HG03558 (cell line): ENCODE measurements around the gene CTSH.

ENCODE experiments used
- ATAC-seq: cut with Tn5 transposase; IDR thresholded peaks from one replicate; pipeline ENCODE4 v1.9.1; 2021; ENCODE audit warnings: moderate number of reproducible peaks; ENCODE audit not compliant: unreplicated experiment; ENCODE audit errors: extremely low read depth

CTSH gene, protein sequence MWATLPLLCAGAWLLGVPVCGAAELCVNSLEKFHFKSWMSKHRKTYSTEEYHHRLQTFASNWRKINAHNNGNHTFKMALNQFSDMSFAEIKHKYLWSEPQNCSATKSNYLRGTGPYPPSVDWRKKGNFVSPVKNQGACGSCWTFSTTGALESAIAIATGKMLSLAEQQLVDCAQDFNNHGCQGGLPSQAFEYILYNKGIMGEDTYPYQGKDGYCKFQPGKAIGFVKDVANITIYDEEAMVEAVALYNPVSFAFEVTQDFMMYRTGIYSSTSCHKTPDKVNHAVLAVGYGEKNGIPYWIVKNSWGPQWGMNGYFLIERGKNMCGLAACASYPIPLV

GRCh38 chr15:78944669-78945407, at the start of gene CTSH:
TSS of gene CTSH (minus strand) at chr15:78945046. CDS start at chr15:78944981, 65 bp downstream.
- no peak for ATAC-seq

DNA sequence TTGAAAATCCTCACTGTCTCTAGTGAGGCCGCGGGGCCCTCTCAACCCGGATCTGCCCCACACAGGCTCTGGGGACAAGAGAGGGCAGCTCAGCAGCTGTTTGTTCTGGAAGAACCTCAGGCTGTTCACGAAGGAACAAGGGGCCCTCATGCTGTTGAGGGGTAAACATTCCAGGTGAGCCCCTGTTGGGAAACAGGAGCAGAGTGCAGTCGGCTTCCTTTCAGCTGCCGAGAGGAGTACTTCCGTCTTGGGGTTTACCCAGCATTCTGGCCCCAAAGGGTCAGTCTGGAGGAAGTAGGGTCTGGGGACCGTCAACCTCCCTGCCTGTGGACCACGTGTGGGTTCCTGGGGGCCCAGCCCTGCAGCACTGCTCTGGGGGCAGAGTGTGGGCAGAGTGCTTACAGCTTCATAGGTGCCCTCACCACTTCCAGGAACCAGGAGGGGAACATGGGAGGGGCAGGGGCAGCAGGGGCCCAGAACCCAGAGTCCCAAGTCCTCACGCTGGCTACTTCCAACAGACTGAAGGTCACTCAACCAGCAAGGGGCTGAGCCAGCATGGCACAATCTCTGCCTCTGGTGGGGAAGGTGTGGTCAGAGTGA, 49.2 kb upstream of the CTSH start:
- no peak for ATAC-seq

GRCh38 chr15:78993257-78993930, 48.5 kb upstream of the CTSH start:
- ATAC-seq = no peak

- ATAC-seq = no peak
Measured at GRCh38 chr15:78992416-78993256, 47.8 kb upstream of the CTSH start.

DNA sequence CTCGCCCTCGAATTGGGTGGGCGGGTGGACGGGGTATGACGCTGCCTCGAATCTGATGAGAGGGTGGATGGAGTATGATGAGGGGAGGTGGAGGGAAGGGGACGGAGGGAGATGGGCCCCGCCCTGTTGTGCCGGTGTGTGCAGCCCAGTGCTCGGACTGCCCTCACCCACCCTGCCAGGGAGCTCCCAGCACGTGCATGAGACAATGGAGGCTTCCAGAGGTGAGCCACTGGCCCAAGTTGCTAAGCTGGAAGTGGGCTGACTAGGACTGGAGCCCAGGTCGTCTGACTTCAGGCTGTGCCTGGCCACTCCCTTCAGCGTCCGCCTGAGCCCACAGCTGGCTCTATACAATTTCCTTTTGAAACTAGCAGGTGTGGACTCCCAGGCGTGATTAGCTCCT, 47.0 kb upstream of the CTSH start:
- no peak for ATAC-seq

GRCh38 chr15:78991476-78991875, 46.6 kb upstream of the CTSH start:
- no peak for ATAC-seq

GRCh38 chr15:78990278-78990677, 45.4 kb upstream of the CTSH start:
- no peak for ATAC-seq

- ATAC-seq = no peak
Measured at GRCh38 chr15:78989701-78990240, 44.9 kb upstream of the CTSH start.

- ATAC-seq = no peak
Measured at GRCh38 chr15:78988361-78988911, 43.6 kb upstream of the CTSH start.

DNA sequence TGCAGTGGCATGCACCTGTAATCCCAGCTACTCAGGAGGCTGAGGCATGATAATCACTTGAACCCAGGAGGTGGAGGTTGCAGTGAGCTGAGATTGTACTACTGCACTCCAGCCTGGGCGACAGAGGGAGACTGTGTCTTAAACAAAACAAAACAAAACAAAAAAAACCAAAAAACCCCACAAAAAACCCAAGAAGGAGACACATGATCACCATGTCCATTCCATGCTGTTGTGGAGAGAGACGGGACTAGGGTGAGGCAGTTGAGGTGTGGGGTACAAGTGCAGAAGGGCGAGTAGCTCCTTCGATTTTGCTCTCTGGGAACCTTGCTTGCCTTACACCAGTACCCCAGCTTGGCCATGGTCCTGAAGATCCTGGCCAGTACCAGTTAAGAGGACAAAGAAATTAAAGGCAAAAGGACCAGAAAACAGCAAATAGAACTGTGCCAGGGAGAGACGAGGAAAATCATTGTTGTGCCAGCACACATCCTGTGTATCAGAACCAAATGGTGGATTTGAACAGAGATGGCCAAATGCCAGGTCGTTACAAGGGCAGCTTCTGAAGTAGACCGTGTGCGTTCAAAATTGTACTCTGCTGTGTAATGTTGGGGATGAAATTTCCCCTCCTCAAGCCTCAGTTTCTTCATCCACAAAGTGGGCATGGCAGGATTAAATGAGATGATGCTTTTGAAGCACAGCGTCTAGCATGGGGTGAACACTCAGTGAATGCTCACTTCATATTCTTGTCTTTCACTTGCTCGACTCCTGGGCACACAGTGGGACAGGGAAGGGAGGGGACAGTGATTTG, 42.9 kb upstream of the CTSH start:
- ATAC-seq = no peak

DNA sequence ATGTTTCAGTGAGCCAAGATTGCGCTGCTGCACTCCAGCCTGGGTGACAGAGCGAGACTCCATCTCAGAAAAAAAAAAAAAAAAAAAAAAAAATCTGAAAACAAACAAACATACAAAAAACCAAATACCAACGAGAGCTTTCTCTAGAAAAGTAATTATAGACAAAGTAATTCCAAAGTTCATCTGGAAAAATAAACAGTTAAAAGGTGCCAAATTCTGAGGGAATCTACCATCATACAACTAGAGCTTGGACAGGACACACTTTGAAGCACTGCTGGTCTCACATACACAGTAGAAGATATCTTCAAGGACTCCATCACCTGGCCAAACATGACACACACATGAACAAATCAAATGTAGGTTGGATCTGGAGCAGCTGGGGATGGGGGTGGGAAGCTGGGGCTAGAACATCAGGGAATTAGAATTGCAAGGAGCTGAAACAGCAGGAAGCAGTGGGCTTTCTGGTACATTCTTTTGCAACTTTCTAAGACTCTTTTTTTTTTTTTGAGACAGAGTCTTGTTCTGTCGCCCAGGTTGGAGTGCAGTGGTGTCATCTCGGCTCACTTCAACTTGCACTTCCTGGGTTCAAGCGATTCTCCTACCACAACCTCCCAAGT, 41.1 kb upstream of the CTSH start:
- no peak for ATAC-seq

- no peak for ATAC-seq
Measured at GRCh38 chr15:78984041-78984440, 39.2 kb upstream of the CTSH start.

GRCh38 chr15:78983146-78983918, 38.5 kb upstream of the CTSH start:
- ATAC-seq = no peak

GRCh38 chr15:78982736-78983135, 37.9 kb upstream of the CTSH start:
- no peak for ATAC-seq

DNA sequence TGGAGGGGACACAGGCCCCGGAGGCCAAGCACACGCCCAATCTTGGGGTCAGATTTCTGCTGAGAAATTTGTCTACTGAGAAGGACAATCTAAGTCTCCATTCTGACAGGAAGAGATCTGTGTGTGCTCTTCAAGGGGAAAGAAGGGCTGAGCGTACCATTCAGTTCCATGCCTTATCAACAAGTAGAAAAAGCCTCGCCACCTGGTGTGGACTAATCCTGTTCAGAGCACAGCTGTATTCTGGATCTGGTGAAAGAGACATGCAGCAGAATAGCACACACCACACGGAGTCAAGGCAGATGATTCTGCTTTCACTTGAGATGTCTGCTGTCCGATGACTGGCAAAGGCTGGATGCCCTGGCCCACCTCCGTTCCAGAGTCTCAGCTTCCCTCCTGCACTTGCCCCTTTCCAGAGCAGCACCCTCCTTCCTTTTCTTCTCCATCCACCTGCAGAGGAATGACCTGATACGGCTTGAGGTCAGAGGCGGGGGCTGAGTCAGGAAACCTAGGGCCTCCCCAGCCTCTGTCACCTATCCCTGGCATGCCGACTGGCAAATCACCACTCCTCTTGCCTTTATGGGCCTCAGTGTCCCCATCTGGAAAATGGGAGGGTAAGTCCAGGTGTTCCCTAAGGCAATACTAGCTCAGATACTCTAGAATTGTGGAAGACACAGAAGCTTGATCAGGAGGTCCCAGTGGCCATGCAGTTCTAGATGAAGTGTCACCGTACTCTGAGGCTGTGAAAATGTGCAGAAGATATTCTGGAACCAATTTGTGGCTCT, 36.9 kb upstream of the CTSH start:
- ATAC-seq = no peak

- no peak for ATAC-seq
Measured at GRCh38 chr15:78979456-78980320, 34.8 kb upstream of the CTSH start.
